HFFc6 (cell line): Measurements from ENCODE around the gene CNIH4. TPM values are rescaled to one million over a fixed set of nuclear protein-coding genes. Genes with fewer than 3 reads are reported as not detected.
A peak's percentile ranks its signal among the peaks of the same experiment; 100 is the strongest.

ENCODE experiments used
- DNase-seq: peaks from one replicate; pipeline ENCODE4 v3.0.0-alpha.2; 2018
- H3K27ac Mint-ChIP-seq: 2 replicates; pipeline ENCODE4 v1.8.0; 2020; ENCODE audit warnings: mild to moderate bottlenecking, mixed read lengths
- H3K27me3 Mint-ChIP-seq: 2 replicates; pipeline ENCODE4 v1.8.0; 2021; ENCODE audit warnings: mild to moderate bottlenecking, moderate library complexity, mixed read lengths; ENCODE audit not compliant: insufficient read depth
- H3K36me3 Mint-ChIP-seq: 2 replicates; pipeline ENCODE4 v1.8.0; 2021; ENCODE audit warnings: low read depth, mixed read lengths
- H3K4me1 Mint-ChIP-seq: 2 replicates; pipeline ENCODE4 v1.8.0; 2020; ENCODE audit warnings: low read depth, mixed read lengths
- H3K4me3 Mint-ChIP-seq: 2 replicates; pipeline ENCODE4 v1.8.0; 2020; ENCODE audit warnings: mild to moderate bottlenecking, moderate library complexity, mixed read lengths
- H3K9me3 Mint-ChIP-seq: 2 replicates; pipeline ENCODE4 v1.8.0; 2020; ENCODE audit warnings: mild to moderate bottlenecking, mixed read lengths
- CTCF ChIP-seq: fragments of 200-600 bp; sonication (generic); IDR thresholded peaks from 2 replicates; pipeline ENCODE4 v1.5.0; 2021; ENCODE audit warnings: antibody characterized with exemption, mild to moderate bottlenecking
- total RNA-seq, 6 experiments: library from RNA; stranded (reverse); fragmentation: NEBNext Ultra II Directional; extraction: Animal tissue kit (Norgen Biotek cat#: 25700); gene quantifications; 2 replicates in 1 of 6; 3 replicates in 5 of 6; pipeline ENCODE4 v1.2.3, GENCODE V29; 2021

CNIH4 gene
- total RNA-seq, 6 experiments from 2014 or later = 46.7 to 53.7 (median 51.6) TPM

- no peak for TF ChIP-seq CTCF
- Mint-ChIP-seq H3K27me3 (no peaks in the 10 kb centered on the region; the same call in none of the 2 replicates), H3K27ac (peak overlapping the region; percentile 78), H3K36me3 (peaks cover 54% of the 10 kb centered on the region), H3K4me1 (peaks cover 19% of the 10 kb centered on the region), H3K4me3 (peak overlapping the region; percentile 11; the same call in 1 of the 2 replicates), H3K9me3 (no peaks in the 10 kb centered on the region)
- DNase-seq = peak; percentile 32
Measured at GRCh38 chr1:224392411-224393249, 36.0 kb downstream of the CNIH4 start.

- no peak for DNase-seq
- TF ChIP-seq CTCF = no peak
- Mint-ChIP-seq H3K4me1 (peaks cover 19% of the 10 kb centered on the region), H3K27ac (peak overlapping the region; percentile 52; the same call in 1 of the 2 replicates), H3K36me3 (peaks cover 50% of the 10 kb centered on the region), H3K4me3 (no peak overlapping the region), H3K27me3 (no peaks in the 10 kb centered on the region; the same call in none of the 2 replicates), H3K9me3 (no peaks in the 10 kb centered on the region)
Measured at GRCh38 chr1:224393294-224393693, 36.6 kb downstream of the CNIH4 start.

GRCh38 chr1:224399887-224400286 lies 43.2 kb downstream of the CNIH4 start:
- Mint-ChIP-seq H3K36me3 (peaks cover 44% of the 10 kb centered on the region), H3K4me3 (no peak overlapping the region), H3K27me3 (no peaks in the 10 kb centered on the region), H3K27ac (no peak overlapping the region), H3K9me3 (no peaks in the 10 kb centered on the region), H3K4me1 (peaks cover under 1% of the 10 kb centered on the region; the same call in 1 of the 2 replicates)
- TF ChIP-seq CTCF = no peak
- DNase-seq = no peak

- H3K27me3 Mint-ChIP-seq = no peaks in the 10 kb centered on the region
Measured at GRCh38 chr1:224402472-224403036, 45.9 kb downstream of the CNIH4 start.

More at GRCh38 chr1:224402472-224403036, 45.9 kb downstream of the CNIH4 start:
- Mint-ChIP-seq H3K36me3 (peaks cover 46% of the 10 kb centered on the region), H3K27ac (no peak overlapping the region), H3K4me1 (peaks cover 27% of the 10 kb centered on the region), H3K4me3 (no peak overlapping the region), H3K9me3 (no peaks in the 10 kb centered on the region)
- no peak for TF ChIP-seq CTCF
- no peak for DNase-seq
